ENCODE measurements around the gene TCERG1L.

TCERG1L gene

GRCh38 chr10:131250454-131251145 lies 60.9 kb downstream of the TCERG1L start:
- Histone ChIP-seq H2AFZ (ENCODE audit: low read length) (no peak overlapping the region), H3F3A (ENCODE audit: low read depth) (no peaks in the 10 kb centered on the region), H3K27me3 (ENCODE audit: insufficient read depth, low read length, poor library complexity, severe bottlenecking) (no peaks in the 10 kb centered on the region), H3K36me3 (ENCODE audit: insufficient read depth, low read length) (no peaks in the 10 kb centered on the region), H3K4me3 (ENCODE audit: low read length, poor library complexity, severe bottlenecking) (no peak overlapping the region), H4K20me1 (ENCODE audit: insufficient read depth, low read length, poor library complexity, severe bottlenecking) (no peaks in the 10 kb centered on the region), H3K4me1 (ENCODE audit: insufficient read depth, low read length, poor library complexity, severe bottlenecking) (no peaks in the 10 kb centered on the region), H3K9me3 (ENCODE audit: insufficient read depth, low read depth, low read length) (peaks cover 12% of the 10 kb centered on the region; the same call in 1 of the 2 replicates), H3K79me2 (ENCODE audit: insufficient read depth, low read length) (no peaks in the 10 kb centered on the region), H3K9ac (ENCODE audit: low read depth, low read length, poor library complexity, severe bottlenecking) (no peak overlapping the region), H3K9me2 (replicated peaks; ENCODE audit: low read depth, low read length) (no peaks in the 10 kb centered on the region), H3K4me2 (ENCODE audit: low read depth, low read length, poor library complexity, severe bottlenecking) (no peak overlapping the region)
- TF ChIP-seq EZH2phosphoT487 (IDR thresholded peaks at IDR 0.05; ENCODE audit: borderline replicate concordance) (no peak), CTCF (conservative IDR thresholded peaks at IDR 0.05; ENCODE audit: low read length) (no peak)

- Histone ChIP-seq H3K9me3 (ENCODE audit: insufficient read depth, low read depth, low read length) (peaks cover 12% of the 10 kb centered on the region; the same call in 1 of the 2 replicates), H3K9ac (ENCODE audit: low read depth, low read length, poor library complexity, severe bottlenecking) (no peak overlapping the region), H3K27me3 (ENCODE audit: insufficient read depth, low read length, poor library complexity, severe bottlenecking) (no peaks in the 10 kb centered on the region), H2AFZ (ENCODE audit: low read length) (no peak overlapping the region), H3K4me1 (ENCODE audit: insufficient read depth, low read length, poor library complexity, severe bottlenecking) (no peaks in the 10 kb centered on the region), H3K79me2 (ENCODE audit: insufficient read depth, low read length) (no peaks in the 10 kb centered on the region), H3K4me2 (ENCODE audit: low read depth, low read length, poor library complexity, severe bottlenecking) (no peak overlapping the region), H4K20me1 (ENCODE audit: insufficient read depth, low read length, poor library complexity, severe bottlenecking) (no peaks in the 10 kb centered on the region), H3K36me3 (ENCODE audit: insufficient read depth, low read length) (no peaks in the 10 kb centered on the region), H3K9me2 (replicated peaks; ENCODE audit: low read depth, low read length) (no peaks in the 10 kb centered on the region), H3K4me3 (ENCODE audit: low read length, poor library complexity, severe bottlenecking) (no peak overlapping the region), H3F3A (ENCODE audit: low read depth) (no peaks in the 10 kb centered on the region)
- TF ChIP-seq CTCF (conservative IDR thresholded peaks at IDR 0.05; ENCODE audit: low read length) = no peak
- no peak for TF ChIP-seq EZH2phosphoT487 (IDR thresholded peaks at IDR 0.05; ENCODE audit: borderline replicate concordance)
These were observed 61.6 kb downstream of the TCERG1L start for GRCh38 chr10:131249955-131250344.

GRCh38 chr10:131249238-131249954 lies 62.1 kb downstream of the TCERG1L start:
- Histone ChIP-seq H3K9me3 (ENCODE audit: insufficient read depth, low read depth, low read length) (peaks cover 12% of the 10 kb centered on the region; the same call in 1 of the 2 replicates), H3K4me2 (ENCODE audit: low read depth, low read length, poor library complexity, severe bottlenecking) (no peak overlapping the region)
- TF ChIP-seq CTCF (conservative IDR thresholded peaks at IDR 0.05; ENCODE audit: low read length) (no peak), EZH2phosphoT487 (IDR thresholded peaks at IDR 0.05; ENCODE audit: borderline replicate concordance) (no peak)

More at GRCh38 chr10:131249238-131249954, 62.1 kb downstream of the TCERG1L start:
- H3K36me3 ChIP-seq (ENCODE audit: insufficient read depth, low read length) = no peaks in the 10 kb centered on the region
- no peaks in the 10 kb centered on the region for H3K79me2 ChIP-seq (ENCODE audit: insufficient read depth, low read length)
- H4K20me1 ChIP-seq (ENCODE audit: insufficient read depth, low read length, poor library complexity, severe bottlenecking) = no peaks in the 10 kb centered on the region
- no peak overlapping the region for H2AFZ ChIP-seq (ENCODE audit: low read length)
- no peaks in the 10 kb centered on the region for H3F3A ChIP-seq (ENCODE audit: low read depth)
- no peak overlapping the region for H3K4me3 ChIP-seq (ENCODE audit: low read length, poor library complexity, severe bottlenecking)
- H3K9me2 ChIP-seq (replicated peaks; ENCODE audit: low read depth, low read length) = no peaks in the 10 kb centered on the region
- no peak overlapping the region for H3K9ac ChIP-seq (ENCODE audit: low read depth, low read length, poor library complexity, severe bottlenecking)
- no peaks in the 10 kb centered on the region for H3K27me3 ChIP-seq (ENCODE audit: insufficient read depth, low read length, poor library complexity, severe bottlenecking)
- no peaks in the 10 kb centered on the region for H3K4me1 ChIP-seq (ENCODE audit: insufficient read depth, low read length, poor library complexity, severe bottlenecking)
